ENCODE results near the gene CAPN5. TPM values are rescaled to one million over a fixed set of nuclear protein-coding genes. Genes with fewer than 3 reads are reported as not detected.

CAPN5 gene
- total and polyA plus RNA-seq, 10 donors = 0.80 to 9.2 (median 4.6) TPM

GRCh38 chr11:77035039-77035438, 31.7 kb upstream of the CAPN5 start:
- DNase-seq = no peak
- 57 to 91% (median 69%) methylated on average over 2 of the region's 2 CpGs for WGBS, 5 donors
- Histone ChIP-seq H3K4me3 (no peak overlapping the region), H3K9me3 (peaks cover 0 to under 1% (median 0%) of the 10 kb centered on the region in 8 donors), H3K27me3 (replicated peaks in 1 of 7) (peaks cover 0 to 53% (median 16%) of the 10 kb centered on the region in 7 donors), H3K4me1 (peaks cover 4 to 25% (median 11%) of the 10 kb centered on the region in 6 donors), H3K27ac (no peak overlapping the region), H3K36me3 (no peaks in the 10 kb centered on the region)
- intact Hi-C loops (cut with DNase I; ENCODE audit: low total_unique reads) = no loop called here
- TF ChIP-seq POLR2A (IDR thresholded peaks at IDR 0.05) = no peak
- TF ChIP-seq CTCF (IDR thresholded peaks at IDR 0.05 in 8 of 11, conservative IDR thresholded peaks at IDR 0.05 in 3 of 11) = no peak
- no peak for TF ChIP-seq POLR2AphosphoS5 (IDR thresholded peaks at IDR 0.05)

- no peak for DNase-seq
- Histone ChIP-seq H3K4me1 (peaks cover 4 to 30% (median 14%) of the 10 kb centered on the region in 6 donors), H3K4me3 (no peak overlapping the region), H3K36me3 (no peaks in the 10 kb centered on the region), H3K9me3 (peaks cover 0 to 4% (median 0%) of the 10 kb centered on the region in 8 donors), H3K27me3 (replicated peaks in 1 of 7) (peaks cover 0 to 53% (median 22%) of the 10 kb centered on the region in 7 donors), H3K27ac (no peak overlapping the region)
- 38 to 59% (median 46%) methylated on average over 5 of the region's 5 CpGs for WGBS, 5 donors
- intact Hi-C loops (cut with DNase I; ENCODE audit: low total_unique reads) = no loop called here
- TF ChIP-seq POLR2A (IDR thresholded peaks at IDR 0.05) (no peak), CTCF (IDR thresholded peaks at IDR 0.05 in 8 of 11, conservative IDR thresholded peaks at IDR 0.05 in 3 of 11) (no peak), POLR2AphosphoS5 (IDR thresholded peaks at IDR 0.05) (no peak)
These were observed 31.2 kb upstream of the CAPN5 start for GRCh38 chr11:77035580-77035979.

- WGBS, 5 donors = 83 to 86% (median 85%) methylated on average over 5 of the region's 5 CpGs
- H3K9me3 ChIP-seq = peaks cover 0 to 4% (median 0%) of the 10 kb centered on the region in 8 donors
- TF ChIP-seq POLR2AphosphoS5 (IDR thresholded peaks at IDR 0.05) (no peak), CTCF (IDR thresholded peaks at IDR 0.05 in 8 of 11, conservative IDR thresholded peaks at IDR 0.05 in 3 of 11) (no peak), POLR2A (IDR thresholded peaks at IDR 0.05) (no peak)
- H3K27ac ChIP-seq = no peak overlapping the region
- DNase-seq = no peak
- peaks cover 4 to 30% (median 14%) of the 10 kb centered on the region in 6 donors for H3K4me1 ChIP-seq
- H3K36me3 ChIP-seq = no peaks in the 10 kb centered on the region
- no peak overlapping the region for H3K4me3 ChIP-seq
- peaks cover 0 to 53% (median 22%) of the 10 kb centered on the region in 7 donors for H3K27me3 ChIP-seq (replicated peaks in 1 of 7)
- intact Hi-C loops (cut with DNase I; ENCODE audit: low total_unique reads) = no loop called here
These were observed 30.4 kb upstream of the CAPN5 start for GRCh38 chr11:77036398-77036797.

GRCh38 chr11:77037057-77037456, 29.7 kb upstream of the CAPN5 start:
- 83 to 91% (median 85%) methylated on average over 10 of the region's 10 CpGs for WGBS, 5 donors
- intact Hi-C loops (cut with DNase I; ENCODE audit: low total_unique reads) = no loop called here
- Histone ChIP-seq H3K4me3 (no peak overlapping the region), H3K27me3 (replicated peaks in 1 of 7) (peaks cover 0 to 54% (median 22%) of the 10 kb centered on the region in 7 donors), H3K27ac (no peak overlapping the region), H3K4me1 (peaks cover 4 to 30% (median 14%) of the 10 kb centered on the region in 6 donors), H3K9me3 (peaks cover 0 to 4% (median 0%) of the 10 kb centered on the region in 8 donors), H3K36me3 (no peaks in the 10 kb centered on the region)
- no peak for DNase-seq
- no peak for TF ChIP-seq POLR2A (IDR thresholded peaks at IDR 0.05)
- TF ChIP-seq POLR2AphosphoS5 (IDR thresholded peaks at IDR 0.05) = no peak
- TF ChIP-seq CTCF (IDR thresholded peaks at IDR 0.05 in 8 of 11, conservative IDR thresholded peaks at IDR 0.05 in 3 of 11) = no peak
